ENCODE data around the gene CBARP.

- TF ChIP-seq CTCF (IDR thresholded peaks at IDR 0.05) (no peak), ZFX (IDR thresholded peaks at IDR 0.05; ENCODE audit: borderline replicate concordance) (no peak)
Measured at GRCh38 chr19:1261538-1261797, 23.7 kb upstream of the CBARP start.
